KMS-11 (cell line): ENCODE data around the gene DNASE1L1.

Experiments used
- H2AFZ ChIP-seq: fragments of 200-600 bp; sonication (generic); 2 replicates; pipeline ENCODE4 v1.6.1; 2016; ENCODE audit warnings: antibody characterized with exemption, mixed run types, low read depth
- H3K27ac ChIP-seq: fragments of 200-600 bp; sonication (generic); 2 replicates; pipeline ENCODE4 v1.6.1; 2016; ENCODE audit warnings: mild to moderate bottlenecking, mixed run types
- H3K27me3 ChIP-seq: fragments of 200-600 bp; sonication (generic); 2 replicates; pipeline ENCODE4 v1.6.1; 2017; ENCODE audit warnings: mild to moderate bottlenecking, low read depth, mixed run types, moderate library complexity; ENCODE audit not compliant: insufficient read depth
- H3K36me3 ChIP-seq: fragments of 200-600 bp; sonication (generic); 2 replicates; pipeline ENCODE4 v1.6.1; 2017; ENCODE audit warnings: mild to moderate bottlenecking, mixed run types; ENCODE audit not compliant: insufficient read depth
- H3K4me1 ChIP-seq: fragments of 200-600 bp; sonication (generic); 2 replicates; pipeline ENCODE4 v1.6.1; 2016; ENCODE audit warnings: mild to moderate bottlenecking, low read depth, mixed run types; ENCODE audit not compliant: poor library complexity, severe bottlenecking
- H3K4me2 ChIP-seq: fragments of 200-600 bp; sonication (generic); 2 replicates; pipeline ENCODE4 v1.7.0; 2016; ENCODE audit warnings: mild to moderate bottlenecking, mixed run types
- H3K4me3 ChIP-seq: fragments of 200-600 bp; sonication (generic); IDR thresholded peaks from 2 replicates; pipeline ENCODE4 v1.6.1; 2017; ENCODE audit warnings: low read depth, low read length, mixed read lengths; ENCODE audit not compliant: insufficient read depth
- H3K79me2 ChIP-seq: fragments of 200-600 bp; sonication (generic); 2 replicates; pipeline ENCODE4 v1.6.1; 2016; ENCODE audit warnings: low read depth, mixed run types; ENCODE audit not compliant: insufficient read depth
- H3K9ac ChIP-seq: fragments of 200-600 bp; sonication (generic); 2 replicates; pipeline ENCODE4 v1.6.1; 2016; ENCODE audit warnings: mild to moderate bottlenecking, mixed run types
- H4K20me1 ChIP-seq: fragments of 200-600 bp; sonication (generic); 2 replicates; pipeline ENCODE4 v1.6.1; 2016; ENCODE audit warnings: mild to moderate bottlenecking, mixed run types; ENCODE audit not compliant: insufficient read depth
- CTCF ChIP-seq: fragments of 200-600 bp; sonication (generic); conservative IDR thresholded peaks from 2 replicates; pipeline ENCODE4 v1.6.1; 2017; ENCODE audit warnings: low read depth, mild to moderate bottlenecking, antibody characterized with exemption, low read length, moderate library complexity, mixed read lengths

Gene DNASE1L1

GRCh38 chrX:154450312-154450711 is 41.3 kb upstream of the DNASE1L1 start:
- H3K27ac ChIP-seq = no peak overlapping the region
- no peaks in the 10 kb centered on the region for H4K20me1 ChIP-seq
- H3K27me3 ChIP-seq = no peaks in the 10 kb centered on the region
- H3K4me3 ChIP-seq = no peak overlapping the region
- H3K36me3 ChIP-seq = no peaks in the 10 kb centered on the region
- no peak for TF ChIP-seq CTCF
- no peak overlapping the region for H3K9ac ChIP-seq
- no peaks in the 10 kb centered on the region for H3K4me1 ChIP-seq
- no peak overlapping the region for H3K4me2 ChIP-seq
- H2AFZ ChIP-seq = no peak overlapping the region
- H3K79me2 ChIP-seq = no peaks in the 10 kb centered on the region

- no peak for TF ChIP-seq CTCF
- H3K79me2 ChIP-seq = no peaks in the 10 kb centered on the region
- H3K27ac ChIP-seq = no peak overlapping the region
- no peaks in the 10 kb centered on the region for H3K4me1 ChIP-seq
- no peak overlapping the region for H3K9ac ChIP-seq
- H4K20me1 ChIP-seq = no peaks in the 10 kb centered on the region
- no peak overlapping the region for H3K4me2 ChIP-seq
- no peak overlapping the region for H3K4me3 ChIP-seq
- no peaks in the 10 kb centered on the region for H3K36me3 ChIP-seq
- H3K27me3 ChIP-seq = no peaks in the 10 kb centered on the region
- H2AFZ ChIP-seq = no peak overlapping the region
Observed at GRCh38 chrX:154449618-154450017, 40.6 kb upstream of the DNASE1L1 start.

GRCh38 chrX:154448484-154448883 is 39.4 kb upstream of the DNASE1L1 start:
- H3K27ac ChIP-seq = no peak overlapping the region
- no peaks in the 10 kb centered on the region for H3K36me3 ChIP-seq
- no peak overlapping the region for H3K4me2 ChIP-seq
- H3K9ac ChIP-seq = no peak overlapping the region
- H2AFZ ChIP-seq = no peak overlapping the region
- H3K4me3 ChIP-seq = no peak overlapping the region
- peaks cover 2% of the 10 kb centered on the region for H3K4me1 ChIP-seq
- H3K79me2 ChIP-seq = no peaks in the 10 kb centered on the region
- no peaks in the 10 kb centered on the region for H4K20me1 ChIP-seq
- no peaks in the 10 kb centered on the region for H3K27me3 ChIP-seq
- no peak for TF ChIP-seq CTCF

- no peak overlapping the region for H3K4me2 ChIP-seq
- peaks cover 3% of the 10 kb centered on the region for H3K4me1 ChIP-seq
- no peaks in the 10 kb centered on the region for H3K79me2 ChIP-seq
- no peak overlapping the region for H3K9ac ChIP-seq
- no peaks in the 10 kb centered on the region for H4K20me1 ChIP-seq
- H3K4me3 ChIP-seq = no peak overlapping the region
- no peaks in the 10 kb centered on the region for H3K27me3 ChIP-seq
- no peaks in the 10 kb centered on the region for H3K36me3 ChIP-seq
- H2AFZ ChIP-seq = no peak overlapping the region
- H3K27ac ChIP-seq = no peak overlapping the region
- no peak for TF ChIP-seq CTCF
Observed at GRCh38 chrX:154446430-154446829, 37.4 kb upstream of the DNASE1L1 start.
